ENCODE data around the gene SERPINA12.

The SERPINA12 gene

DNA sequence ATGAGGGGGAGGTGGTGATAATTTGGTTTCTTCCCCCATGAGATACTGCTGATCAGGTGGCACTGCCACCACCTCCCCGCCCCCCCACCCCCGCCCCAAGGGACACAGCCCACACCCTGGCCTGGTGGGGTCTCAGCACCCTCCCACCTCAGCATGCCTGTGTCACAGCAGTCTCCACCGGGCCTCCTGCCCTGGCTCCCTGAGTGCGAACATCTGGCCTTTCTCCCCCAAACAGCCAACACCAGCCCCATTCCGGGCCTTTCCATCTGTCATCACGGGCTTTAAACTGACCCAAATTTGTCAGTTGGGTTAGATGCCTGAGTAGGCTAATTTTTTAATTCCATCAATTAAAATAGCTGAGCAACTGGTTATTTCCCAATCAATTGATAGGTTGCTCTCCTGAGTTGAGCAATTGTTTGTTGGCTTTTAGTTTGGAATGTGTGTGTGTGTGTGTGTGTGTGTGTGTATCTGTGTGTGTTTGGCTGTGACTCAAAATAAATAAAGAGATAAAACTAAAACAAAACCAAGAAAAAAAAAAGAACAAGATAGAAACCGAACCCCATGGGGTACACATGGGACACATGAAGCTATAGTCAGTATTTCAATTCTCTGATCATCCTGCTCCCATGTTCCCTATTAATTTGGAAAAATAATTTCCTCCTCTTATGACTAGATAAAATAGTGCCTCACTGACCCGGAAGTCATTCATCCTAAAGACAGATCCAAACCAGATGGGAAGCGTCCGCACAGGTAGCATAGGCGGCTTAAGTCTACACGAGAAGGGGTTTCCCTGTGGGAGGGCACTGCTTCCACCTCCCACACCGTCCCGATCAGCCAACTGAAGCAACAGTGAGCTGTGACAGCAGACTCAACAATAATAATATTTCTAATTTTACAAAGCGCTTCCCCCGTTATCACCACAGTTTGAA is 7.4 kb downstream of the SERPINA12 start:
- Mint-ChIP-seq H3K27ac (ENCODE audit: low read depth) (no peak overlapping the region), H3K9me3 (no peaks in the 10 kb centered on the region), H3K27me3 (peaks cover 56% of the 10 kb centered on the region), H3K4me1 (no peaks in the 10 kb centered on the region), H3K4me3 (no peak overlapping the region), H3K36me3 (ENCODE audit: insufficient read depth) (no peaks in the 10 kb centered on the region)
- DNase-seq (ENCODE audit: low spot score in 2 of 2) (no peak), ATAC-seq (replicated peaks; ENCODE audit: extremely low read depth, poor library complexity, severe bottlenecking) (no peak)

DNA sequence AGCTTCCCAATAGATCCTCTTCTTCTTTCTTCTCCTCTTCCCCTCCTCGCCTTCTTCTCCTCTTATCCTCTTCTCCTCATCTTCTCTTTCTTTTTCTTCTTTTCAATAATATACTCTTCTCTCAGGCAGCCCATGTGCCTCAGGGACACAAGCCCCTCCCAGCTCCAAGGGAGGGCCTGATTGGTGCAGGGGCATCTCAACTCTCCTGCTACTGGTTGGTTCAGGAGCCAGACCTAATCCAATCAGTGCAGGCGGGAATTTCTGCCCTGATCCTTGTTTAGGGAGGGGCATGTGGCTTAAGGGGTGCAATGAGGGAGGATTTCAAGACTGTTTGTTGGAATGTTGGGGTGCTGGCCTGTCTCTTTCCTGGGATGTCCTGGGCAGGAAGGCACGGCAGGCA is 9.0 kb downstream of the SERPINA12 start:
- no peak for ATAC-seq (replicated peaks; ENCODE audit: extremely low read depth, poor library complexity, severe bottlenecking)
- Mint-ChIP-seq H3K27ac (ENCODE audit: low read depth) (no peak overlapping the region), H3K9me3 (no peaks in the 10 kb centered on the region), H3K36me3 (ENCODE audit: insufficient read depth) (no peaks in the 10 kb centered on the region), H3K27me3 (peaks cover 49% of the 10 kb centered on the region), H3K4me3 (no peak overlapping the region), H3K4me1 (no peaks in the 10 kb centered on the region)
- no peak for DNase-seq (ENCODE audit: low spot score in 2 of 2)

DNA sequence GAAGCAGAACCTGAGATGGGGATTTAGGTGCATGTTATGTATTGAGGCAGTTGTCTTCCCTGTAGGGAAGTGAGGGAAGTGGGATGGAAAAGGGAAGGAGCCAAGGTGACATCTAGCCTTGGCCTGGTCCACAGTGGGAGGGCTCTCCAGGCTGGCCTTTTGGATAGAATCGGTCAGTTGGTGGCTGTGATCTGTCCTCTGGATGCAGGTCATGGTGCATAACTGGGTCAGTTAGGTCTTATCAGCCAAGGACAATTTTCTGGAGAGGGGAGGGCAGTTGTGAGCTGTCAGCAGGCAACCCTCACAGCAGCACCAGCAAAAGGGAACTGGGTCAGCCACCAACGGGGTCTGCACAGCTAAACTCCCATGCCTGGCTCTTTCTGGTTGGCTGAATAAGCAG is 9.6 kb downstream of the SERPINA12 start:
- Mint-ChIP-seq H3K9me3 (no peaks in the 10 kb centered on the region), H3K27me3 (peaks cover 45% of the 10 kb centered on the region), H3K27ac (ENCODE audit: low read depth) (no peak overlapping the region), H3K4me3 (no peak overlapping the region), H3K4me1 (no peaks in the 10 kb centered on the region), H3K36me3 (ENCODE audit: insufficient read depth) (no peaks in the 10 kb centered on the region)
- DNase-seq (ENCODE audit: low spot score in 2 of 2) (no peak), ATAC-seq (replicated peaks; ENCODE audit: extremely low read depth, poor library complexity, severe bottlenecking) (no peak)

DNA sequence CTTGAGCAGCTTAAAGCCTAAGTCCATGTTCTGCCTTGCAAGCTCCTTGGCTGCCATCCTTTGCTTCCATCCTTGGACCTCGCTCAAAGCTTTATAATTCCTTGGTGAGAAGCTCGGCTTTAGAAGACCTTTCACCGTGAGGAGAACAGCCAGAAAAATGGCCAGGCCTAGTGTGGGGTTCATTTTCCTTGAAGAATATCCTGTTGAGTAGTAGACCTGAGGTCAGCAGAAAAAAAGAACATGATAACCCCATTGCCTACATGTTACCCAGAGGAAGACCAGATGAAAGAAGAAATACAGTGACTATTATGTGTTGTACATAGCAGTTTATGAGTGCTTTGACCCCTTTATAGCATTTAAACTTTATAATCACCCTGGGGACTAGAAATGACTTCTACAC is 11.1 kb downstream of the SERPINA12 start:
- no peak for ATAC-seq (replicated peaks; ENCODE audit: extremely low read depth, poor library complexity, severe bottlenecking)

DNA sequence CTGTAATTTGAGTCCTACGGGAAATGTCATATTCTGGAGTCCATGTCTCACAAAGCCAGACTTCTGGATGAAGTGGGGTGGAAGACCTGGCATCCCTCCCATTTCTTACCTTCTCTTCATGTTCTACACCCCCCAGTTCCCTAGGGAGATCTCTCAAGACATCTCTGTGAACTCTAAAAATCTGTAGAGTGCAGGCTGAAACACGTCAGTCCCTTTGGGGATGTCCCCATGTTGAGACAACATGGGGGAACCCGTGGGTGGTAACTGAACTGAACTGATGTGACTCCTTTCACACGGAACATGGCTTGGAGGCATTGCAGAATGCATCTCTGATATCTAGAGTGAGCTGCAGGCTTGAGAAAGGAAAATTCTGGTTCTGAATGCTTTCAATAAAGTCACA is 15.2 kb downstream of the SERPINA12 start:
- H3K9me3 Mint-ChIP-seq, result no peaks in the 10 kb centered on the region
- no peak overlapping the region for H3K4me3 Mint-ChIP-seq
- H3K36me3 Mint-ChIP-seq (ENCODE audit: insufficient read depth), result no peaks in the 10 kb centered on the region
- no peak overlapping the region for H3K27ac Mint-ChIP-seq (ENCODE audit: low read depth)
- DNase-seq (ENCODE audit: low spot score in 2 of 2) (no peak), ATAC-seq (replicated peaks; ENCODE audit: extremely low read depth, poor library complexity, severe bottlenecking) (no peak)
- peaks cover 10% of the 10 kb centered on the region for H3K27me3 Mint-ChIP-seq
- H3K4me1 Mint-ChIP-seq, result no peaks in the 10 kb centered on the region

More for the DNA sequence above, 11.1 kb downstream of the SERPINA12 start:
- H3K9me3 Mint-ChIP-seq, result no peaks in the 10 kb centered on the region
- H3K4me3 Mint-ChIP-seq, result no peak overlapping the region
- H3K27me3 Mint-ChIP-seq, result peaks cover 38% of the 10 kb centered on the region
- H3K27ac Mint-ChIP-seq (ENCODE audit: low read depth), result no peak overlapping the region
- no peaks in the 10 kb centered on the region for H3K4me1 Mint-ChIP-seq
- no peaks in the 10 kb centered on the region for H3K36me3 Mint-ChIP-seq (ENCODE audit: insufficient read depth)
- DNase-seq (ENCODE audit: low spot score in 2 of 2), result no peak

DNA sequence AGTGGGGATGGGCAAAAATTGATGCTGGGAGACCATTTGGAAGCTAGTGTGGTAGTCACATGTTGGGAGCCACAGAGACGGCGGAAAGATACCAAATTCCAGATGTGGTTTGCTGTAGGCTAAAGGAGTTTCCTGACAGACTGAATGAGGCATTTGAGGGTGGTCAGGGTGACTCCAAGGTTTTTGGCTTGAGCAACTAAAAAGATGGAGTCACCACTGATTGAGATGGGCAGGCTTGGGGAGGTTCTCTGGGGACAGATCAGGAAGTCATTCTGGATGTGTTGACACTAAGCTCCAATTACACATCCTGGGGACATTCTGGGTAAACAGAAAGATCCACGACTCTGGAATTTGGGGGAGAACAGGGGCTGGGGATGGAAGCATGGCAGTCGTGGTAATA is 17.8 kb downstream of the SERPINA12 start:
- Mint-ChIP-seq H3K27ac (ENCODE audit: low read depth) (no peak overlapping the region), H3K4me3 (no peak overlapping the region), H3K9me3 (no peaks in the 10 kb centered on the region), H3K27me3 (peaks cover 14% of the 10 kb centered on the region), H3K36me3 (ENCODE audit: insufficient read depth) (no peaks in the 10 kb centered on the region), H3K4me1 (no peaks in the 10 kb centered on the region)
- ATAC-seq (replicated peaks; ENCODE audit: extremely low read depth, poor library complexity, severe bottlenecking), result no peak
- no peak for DNase-seq (ENCODE audit: low spot score in 2 of 2)

DNA sequence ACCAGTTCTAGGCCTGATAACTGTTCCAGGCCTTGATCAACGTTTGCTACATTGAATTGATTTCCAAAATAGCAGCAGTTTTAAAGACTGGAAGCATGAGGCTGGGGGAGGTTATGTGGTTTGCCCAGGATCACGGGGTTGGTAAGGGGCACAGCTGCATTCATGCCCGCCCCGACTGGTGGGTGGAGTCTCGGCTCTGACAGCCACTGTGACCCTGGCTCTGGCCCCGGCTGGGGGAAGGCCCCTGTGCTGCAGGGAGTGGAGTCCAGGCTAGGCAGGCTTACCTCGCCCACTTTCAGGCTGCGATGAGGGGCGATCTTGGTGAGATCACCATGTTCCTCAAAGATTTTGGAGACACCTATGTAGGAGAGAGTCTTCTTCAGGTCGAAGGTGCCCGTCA is 19.9 kb downstream of the SERPINA12 start:
- Mint-ChIP-seq H3K27ac (ENCODE audit: low read depth) (no peak overlapping the region), H3K9me3 (no peaks in the 10 kb centered on the region), H3K36me3 (ENCODE audit: insufficient read depth) (no peaks in the 10 kb centered on the region), H3K4me3 (no peak overlapping the region), H3K4me1 (no peaks in the 10 kb centered on the region), H3K27me3 (peaks cover 36% of the 10 kb centered on the region)
- DNase-seq (ENCODE audit: low spot score in 2 of 2) (no peak), ATAC-seq (replicated peaks; ENCODE audit: extremely low read depth, poor library complexity, severe bottlenecking) (no peak)

DNA sequence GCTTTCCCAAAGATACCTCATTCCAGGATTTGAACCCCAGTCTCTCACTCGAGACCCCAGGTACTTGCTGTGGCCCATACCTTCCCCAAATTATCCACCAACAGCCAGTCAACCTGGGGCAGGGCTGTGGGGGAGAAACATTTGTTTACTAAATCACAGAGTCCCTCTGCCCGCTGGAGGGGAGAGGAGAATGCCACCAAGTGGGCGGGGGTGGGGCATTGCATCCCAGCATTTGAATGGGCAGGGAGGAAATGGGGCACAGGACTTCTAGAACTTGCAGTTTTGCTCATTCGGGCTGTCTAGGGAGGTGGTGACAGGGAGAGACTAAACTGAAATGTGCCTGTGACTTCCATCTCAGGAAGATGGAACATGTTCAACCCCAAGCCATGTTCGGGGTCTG is 22.4 kb downstream of the SERPINA12 start:
- no peaks in the 10 kb centered on the region for H3K4me1 Mint-ChIP-seq
- ATAC-seq (replicated peaks; ENCODE audit: extremely low read depth, poor library complexity, severe bottlenecking) (no peak), DNase-seq (ENCODE audit: low spot score in 2 of 2) (no peak)
- H3K36me3 Mint-ChIP-seq (ENCODE audit: insufficient read depth), result no peaks in the 10 kb centered on the region
- no peaks in the 10 kb centered on the region for H3K9me3 Mint-ChIP-seq
- no peak overlapping the region for H3K4me3 Mint-ChIP-seq
- H3K27ac Mint-ChIP-seq (ENCODE audit: low read depth), result no peak overlapping the region
- H3K27me3 Mint-ChIP-seq, result peaks cover 49% of the 10 kb centered on the region

DNA sequence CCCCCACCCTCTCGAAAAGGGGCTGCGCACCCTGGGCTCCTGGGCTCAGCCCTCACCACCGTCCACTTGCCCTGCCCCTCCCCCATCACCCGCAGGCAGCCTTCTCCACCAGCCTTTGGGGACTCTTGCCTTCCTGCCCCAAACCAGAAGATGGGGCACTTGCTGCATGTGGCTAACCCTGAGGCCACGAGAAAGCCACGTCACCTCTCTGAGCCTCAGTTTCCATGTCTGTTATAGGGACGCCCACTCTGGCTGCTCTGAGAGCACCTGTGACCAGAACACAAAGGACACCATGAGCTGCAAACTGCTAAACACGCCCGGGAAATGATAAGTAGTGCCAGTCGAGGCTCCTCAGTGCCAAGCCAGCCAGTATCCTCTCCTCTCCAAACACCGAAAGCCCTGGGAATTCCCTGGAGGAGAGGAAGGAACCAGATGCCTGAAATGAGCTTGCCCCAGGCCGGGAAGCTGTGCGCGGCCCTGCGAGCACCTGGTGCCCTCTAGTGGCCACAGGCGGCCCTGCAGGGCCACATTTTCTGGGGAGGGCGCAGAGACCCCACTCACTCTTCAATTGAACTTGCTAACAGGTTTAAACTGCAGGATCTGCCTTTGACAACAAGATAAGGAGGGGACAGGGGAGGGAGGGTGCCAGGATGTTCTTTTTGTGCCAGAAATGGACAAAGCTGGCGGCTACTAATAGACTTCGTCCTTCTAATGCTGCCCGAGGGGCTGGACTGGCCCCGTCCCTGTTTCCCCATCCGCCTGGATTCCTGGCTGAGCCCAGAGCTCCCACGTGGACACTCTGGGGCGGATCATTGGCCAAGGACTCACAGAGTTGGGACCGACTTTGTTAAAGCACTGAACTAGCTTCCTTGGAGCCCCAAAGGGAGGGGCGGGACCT is 23.1 kb downstream of the SERPINA12 start:
- no peaks in the 10 kb centered on the region for H3K9me3 Mint-ChIP-seq
- H3K36me3 Mint-ChIP-seq (ENCODE audit: insufficient read depth), result no peaks in the 10 kb centered on the region
- no peak for ATAC-seq (replicated peaks; ENCODE audit: extremely low read depth, poor library complexity, severe bottlenecking)
- H3K4me1 Mint-ChIP-seq, result no peaks in the 10 kb centered on the region
- peaks cover 49% of the 10 kb centered on the region for H3K27me3 Mint-ChIP-seq
- no peak overlapping the region for H3K4me3 Mint-ChIP-seq
- H3K27ac Mint-ChIP-seq (ENCODE audit: low read depth), result no peak overlapping the region
- DNase-seq (ENCODE audit: low spot score in 2 of 2), result no peak

DNA sequence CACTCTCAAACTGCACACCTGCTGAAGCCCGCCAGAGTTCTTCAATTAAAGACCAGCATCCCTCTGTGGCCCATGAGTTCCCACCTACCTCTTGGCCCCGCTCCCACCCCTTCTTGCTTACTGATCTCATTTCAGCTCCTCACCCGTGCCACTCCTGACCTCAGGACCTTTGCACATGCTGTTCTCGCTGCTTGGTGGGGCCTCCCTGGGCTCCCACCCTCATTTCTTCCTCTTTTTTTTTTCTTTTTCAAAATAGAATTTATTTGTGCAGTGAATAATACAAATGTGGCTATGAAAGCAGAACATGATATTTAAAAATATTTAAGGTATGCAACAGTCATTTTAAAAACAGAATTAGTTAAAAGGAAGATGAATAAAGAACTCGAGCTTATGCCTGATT is 24.8 kb downstream of the SERPINA12 start:
- Mint-ChIP-seq H3K27me3 (peaks cover 49% of the 10 kb centered on the region), H3K27ac (ENCODE audit: low read depth) (no peak overlapping the region), H3K36me3 (ENCODE audit: insufficient read depth) (no peaks in the 10 kb centered on the region), H3K4me1 (no peaks in the 10 kb centered on the region), H3K4me3 (no peak overlapping the region), H3K9me3 (no peaks in the 10 kb centered on the region)
- no peak for DNase-seq (ENCODE audit: low spot score in 2 of 2)
- no peak for ATAC-seq (replicated peaks; ENCODE audit: extremely low read depth, poor library complexity, severe bottlenecking)

DNA sequence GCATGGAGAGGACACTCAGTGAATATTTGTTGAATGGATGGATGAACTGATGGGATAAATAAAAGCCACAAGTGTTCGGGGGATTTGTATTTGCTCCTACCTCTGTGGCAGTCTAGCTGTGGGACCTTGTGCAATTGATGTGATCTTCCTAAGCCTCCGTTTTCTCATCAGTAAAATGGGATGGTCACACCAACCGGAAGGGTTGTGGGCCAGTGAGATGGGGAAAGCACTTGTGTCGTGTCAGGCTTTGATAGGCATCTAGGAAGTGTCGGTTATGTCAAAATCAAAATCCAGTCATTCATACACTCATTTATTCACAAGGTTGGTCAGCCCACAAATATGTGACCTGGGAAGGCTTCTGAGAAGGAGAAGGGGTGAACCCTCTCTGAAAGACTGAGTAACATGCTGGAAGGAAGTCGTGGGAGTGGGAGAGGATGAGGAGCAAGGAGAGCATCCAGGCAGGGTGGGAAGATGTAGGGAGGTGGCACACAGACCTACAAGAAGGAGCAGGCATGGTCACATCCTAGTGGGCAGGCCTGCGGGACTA is 25.5 kb downstream of the SERPINA12 start:
- Mint-ChIP-seq H3K27me3 (peaks cover 49% of the 10 kb centered on the region), H3K27ac (ENCODE audit: low read depth) (no peak overlapping the region), H3K4me3 (no peak overlapping the region), H3K9me3 (peaks cover 2% of the 10 kb centered on the region), H3K4me1 (no peaks in the 10 kb centered on the region), H3K36me3 (ENCODE audit: insufficient read depth) (no peaks in the 10 kb centered on the region)
- no peak for ATAC-seq (replicated peaks; ENCODE audit: extremely low read depth, poor library complexity, severe bottlenecking)
- no peak for DNase-seq (ENCODE audit: low spot score in 2 of 2)

DNA sequence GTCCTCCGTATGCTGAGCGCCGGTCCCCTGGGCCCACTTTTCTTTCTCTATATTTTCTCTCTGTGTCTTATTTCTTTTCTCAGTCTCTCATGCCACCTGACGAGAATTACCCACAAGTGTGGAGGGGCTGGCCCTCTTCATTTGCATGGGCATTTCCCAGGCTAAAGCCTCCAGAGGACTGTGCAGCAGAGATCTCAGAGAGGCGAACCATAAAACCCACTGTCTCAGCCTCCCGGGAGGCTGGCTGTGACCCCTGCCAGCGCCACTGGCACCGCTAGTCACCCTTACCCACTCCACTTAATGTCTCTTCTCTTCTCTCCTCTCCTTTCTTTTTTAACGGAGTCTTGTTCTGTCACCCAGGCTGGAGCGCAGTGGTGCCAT is 26.2 kb downstream of the SERPINA12 start:
- Mint-ChIP-seq H3K4me1 (no peaks in the 10 kb centered on the region), H3K4me3 (no peak overlapping the region), H3K27me3 (peaks cover 49% of the 10 kb centered on the region), H3K36me3 (ENCODE audit: insufficient read depth) (no peaks in the 10 kb centered on the region), H3K27ac (ENCODE audit: low read depth) (no peak overlapping the region), H3K9me3 (peaks cover 6% of the 10 kb centered on the region)
- ATAC-seq (replicated peaks; ENCODE audit: extremely low read depth, poor library complexity, severe bottlenecking), result no peak
- DNase-seq (ENCODE audit: low spot score in 2 of 2), result no peak
